Measurements from ENCODE around the gene RASSF1.

RASSF1 gene

DNA sequence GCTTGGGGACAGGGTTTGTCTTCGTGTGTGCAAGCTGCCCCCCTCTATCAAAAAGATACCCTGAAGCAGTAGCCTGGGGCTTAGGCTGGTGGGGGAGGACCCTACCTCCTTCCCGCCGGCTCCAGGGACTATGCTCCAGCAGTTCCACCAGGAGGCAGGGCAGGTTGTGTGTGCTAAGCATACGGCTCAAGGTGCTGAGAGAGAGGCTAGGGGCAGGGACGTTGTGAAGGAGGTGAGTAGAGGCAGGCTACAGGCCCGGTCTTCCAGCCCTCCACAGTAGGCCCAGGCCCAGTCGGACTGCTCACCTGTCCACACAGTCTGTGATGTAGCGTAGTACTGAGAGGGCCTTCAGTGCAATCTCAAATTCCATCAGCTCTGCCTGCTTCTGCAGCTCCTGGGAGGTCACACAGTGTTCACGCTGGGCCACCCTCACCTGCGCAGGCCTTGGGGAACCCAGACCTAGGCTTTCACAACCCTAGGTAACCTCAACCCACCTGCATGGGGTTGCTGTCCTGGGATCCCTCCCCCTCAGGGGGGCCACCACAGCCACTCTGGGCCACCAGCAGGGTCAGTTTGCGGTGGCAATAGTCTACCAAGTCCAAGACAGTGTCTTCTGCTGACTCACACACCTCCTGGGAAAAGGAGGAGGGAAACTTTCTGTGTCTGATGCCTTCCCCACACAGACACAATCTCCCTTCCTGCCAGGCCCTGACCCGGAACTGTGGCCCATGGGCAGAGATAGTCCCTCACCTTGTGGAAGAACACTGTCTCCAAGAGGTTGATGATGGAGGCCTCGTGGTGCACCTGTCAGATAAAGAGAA lies 2.4 kb upstream of the RASSF1 start:
- DNase-seq, result no peak

GRCh38 chr3:50341996-50342650 lies 1.5 kb upstream of the RASSF1 start:
- no peak for DNase-seq

DNA sequence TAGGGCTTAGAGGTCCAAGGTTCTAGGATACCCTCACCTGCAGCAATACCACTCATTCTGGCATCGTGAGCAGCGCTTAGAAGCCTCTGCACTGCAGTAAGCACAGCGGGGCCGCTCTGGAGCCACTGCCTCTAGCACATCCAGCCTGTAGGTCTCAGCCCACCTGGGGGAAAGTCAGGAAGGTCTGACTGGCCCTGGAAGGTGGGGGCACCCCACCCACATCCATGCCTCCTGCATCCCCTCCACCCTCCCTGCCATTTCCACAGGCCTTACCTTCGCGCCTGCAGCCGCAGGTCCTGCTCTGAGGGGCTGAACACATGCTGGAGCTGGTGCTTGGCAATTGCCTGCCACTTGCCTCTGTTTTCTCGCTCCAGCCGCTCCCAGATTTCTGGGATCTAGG lies 901 bp upstream of the RASSF1 start:
- no peak for DNase-seq

- DNase-seq, result no peak
Measured at GRCh38 chr3:50340147-50340447, 539 bp downstream of the RASSF1 start.

DNA sequence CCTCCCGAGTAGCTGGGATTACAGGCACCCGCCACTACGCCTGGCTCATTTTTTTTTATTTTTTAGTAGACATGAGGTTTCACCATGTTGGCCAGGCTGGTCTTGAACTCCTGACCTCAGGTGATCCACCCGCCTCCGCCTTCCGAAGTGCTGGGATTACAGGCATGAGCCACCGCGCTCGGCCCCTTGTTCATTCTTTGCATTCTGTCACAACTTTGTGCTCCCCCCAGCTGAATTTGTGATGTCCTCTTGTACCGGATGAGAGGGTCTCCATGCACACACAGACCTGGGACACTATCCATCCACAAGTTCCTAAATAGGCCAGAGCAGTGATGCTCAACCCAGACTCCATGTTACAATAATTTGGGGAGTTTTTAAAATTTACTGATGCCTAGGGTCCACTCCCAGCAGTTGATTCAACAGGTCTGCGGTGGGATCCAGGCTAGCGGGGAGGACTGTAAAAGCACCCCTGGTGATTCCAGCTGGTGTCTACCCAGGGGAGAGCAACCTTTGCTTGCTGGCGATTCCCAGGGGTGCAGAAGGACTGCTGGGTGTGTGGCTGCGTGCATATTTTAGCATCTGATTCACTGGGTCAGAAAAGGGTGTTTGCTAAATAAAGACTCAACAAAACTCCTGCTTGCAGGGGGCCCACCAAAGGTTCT lies 1.0 kb downstream of the RASSF1 start:
- no peak for DNase-seq

DNA sequence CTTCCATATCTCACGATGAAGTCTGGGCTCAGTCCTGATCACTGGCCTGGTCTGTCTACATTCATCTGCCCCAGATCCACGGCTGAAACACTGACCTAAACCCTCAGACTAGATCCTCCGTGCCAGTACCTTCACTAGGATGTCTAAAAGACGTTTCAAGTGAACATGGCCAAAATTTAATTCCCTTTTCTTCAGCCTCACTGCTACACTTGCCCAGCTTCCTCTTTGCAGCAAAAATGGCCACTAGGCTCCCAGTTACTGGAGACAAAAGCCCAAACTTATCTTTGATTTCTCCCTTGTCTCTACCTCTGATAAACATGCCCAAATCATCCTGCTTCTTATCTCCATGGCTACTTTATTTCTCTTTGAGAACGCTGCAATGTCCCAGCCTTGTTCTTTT lies 1.7 kb downstream of the RASSF1 start:
- no peak for DNase-seq

- peak; percentile 86 to 99 (median 89) for DNase-seq
Measured at GRCh38 chr3:50337175-50337861, 3.3 kb downstream of the RASSF1 start.

GRCh38 chr3:50336452-50337174 lies 4.0 kb downstream of the RASSF1 start:
- no peak for DNase-seq

DNA sequence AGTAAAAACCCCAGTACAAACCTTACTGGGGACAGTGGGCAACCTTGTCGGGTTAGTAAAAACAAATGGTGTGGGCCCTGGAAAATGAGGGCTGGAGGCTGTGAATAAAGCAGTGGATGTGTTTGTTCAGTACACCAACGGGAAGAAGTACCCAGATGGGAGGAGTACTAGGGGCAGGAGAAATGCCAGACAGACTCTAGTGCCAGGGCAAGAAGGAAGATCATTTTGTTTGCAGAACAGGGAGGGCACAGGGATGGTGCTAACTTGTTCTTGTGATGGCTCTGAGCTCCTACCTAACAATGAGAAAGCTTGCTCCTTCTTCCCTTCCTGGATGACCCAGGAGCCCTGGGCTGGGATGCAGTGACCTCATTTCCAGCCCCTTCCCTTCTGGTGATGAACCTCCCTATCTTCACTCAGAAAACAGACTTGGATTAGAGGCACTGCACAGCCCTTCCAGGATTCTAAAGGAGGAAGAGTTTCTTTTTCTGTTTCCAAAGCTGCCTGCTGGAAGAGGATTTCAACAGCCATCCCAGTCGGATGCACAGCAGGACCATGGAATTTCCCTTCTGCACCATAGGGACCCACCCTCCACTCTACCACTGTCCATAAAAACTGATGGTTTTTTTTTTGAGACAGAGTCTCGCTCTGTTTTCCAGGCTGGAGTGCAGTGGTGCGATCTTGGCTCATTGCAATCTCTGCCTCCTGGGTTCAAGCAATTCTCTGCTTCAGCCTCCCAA lies 6.1 kb downstream of the RASSF1 start:
- no peak for DNase-seq

DNA sequence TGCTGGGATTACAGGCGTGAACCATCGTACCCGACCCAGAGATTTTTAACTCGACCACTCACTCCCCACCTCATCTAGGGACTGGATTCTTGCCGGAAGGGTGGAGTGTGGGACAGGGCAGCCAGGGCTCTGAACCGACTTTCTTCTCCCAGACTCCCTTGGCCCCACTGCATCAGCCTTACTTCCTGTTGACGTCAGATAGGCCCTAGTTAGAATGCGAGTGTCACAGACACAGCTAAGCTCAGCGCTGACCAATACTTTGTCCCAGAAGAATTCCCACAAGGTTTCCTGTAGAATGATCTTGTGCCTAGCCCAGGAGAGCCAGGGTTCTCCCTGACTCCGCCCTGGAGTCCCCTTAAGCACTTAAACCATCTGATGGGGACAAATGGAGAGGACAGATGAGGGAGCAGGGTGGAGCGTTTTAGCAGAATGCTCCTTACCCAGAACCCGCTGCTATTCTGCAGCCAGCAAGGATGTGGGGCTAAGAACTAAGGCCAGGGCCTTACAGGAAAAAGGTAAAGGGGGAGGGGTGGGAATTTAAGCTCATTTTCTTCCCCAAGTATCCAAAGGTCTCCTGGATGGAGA lies 6.8 kb downstream of the RASSF1 start:
- no peak for DNase-seq

DNA sequence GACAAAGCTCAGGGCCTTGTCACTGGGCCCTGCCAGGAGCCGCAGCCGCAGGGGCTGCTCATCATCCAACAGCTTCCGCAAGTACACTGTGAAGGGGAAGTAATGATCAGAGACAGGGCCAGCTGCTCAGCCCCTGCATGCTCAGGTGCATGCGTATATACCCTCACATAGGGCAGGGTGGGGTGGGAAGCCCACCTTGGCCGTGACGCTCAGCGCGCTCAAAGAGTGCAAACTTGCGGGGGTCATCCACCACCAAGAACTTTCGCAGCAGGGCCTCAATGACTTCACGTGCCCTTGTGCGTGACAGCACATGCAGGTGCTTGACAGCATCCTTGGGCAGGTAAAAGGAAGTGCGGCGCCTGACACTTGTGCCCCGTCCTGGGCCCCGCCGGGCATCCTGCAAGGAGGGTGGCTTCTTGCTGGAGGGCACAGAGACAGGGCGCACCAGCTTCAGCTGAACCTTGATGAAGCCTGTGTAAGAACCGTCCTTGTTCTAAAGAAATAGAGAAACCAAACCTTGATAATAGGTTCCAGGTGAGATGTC lies 9.2 kb downstream of the RASSF1 start:
- no peak for DNase-seq

DNA sequence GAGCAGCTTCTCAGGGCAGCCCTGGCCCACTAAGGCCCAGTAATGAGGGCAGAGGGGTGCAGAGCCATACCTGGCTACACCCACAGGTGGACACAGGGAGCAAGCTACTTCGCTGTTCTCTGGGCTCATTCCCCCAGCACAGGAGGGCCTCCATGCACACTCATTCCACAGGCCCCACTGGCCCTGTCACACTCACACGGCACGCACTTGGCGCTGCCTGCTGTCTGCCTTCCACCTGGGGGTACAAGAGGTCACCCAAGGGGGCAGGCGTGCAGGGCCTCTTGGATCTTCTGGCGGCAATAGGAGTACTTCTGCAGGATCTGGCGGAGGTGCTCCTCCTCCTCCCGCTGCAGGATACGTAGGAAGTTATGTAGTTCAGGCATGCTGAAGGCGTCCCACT lies 10.3 kb downstream of the RASSF1 start:
- DNase-seq, result no peak

- DNase-seq, result peak; percentile 89 to 96 (median 94)
Measured at GRCh38 chr3:50327943-50328691, 12.5 kb downstream of the RASSF1 start, which contains the start of gene TUSC2. TUSC2 (minus strand) TSS chr3:50328223; CDS start chr3:50328099, 124 bp downstream.

GRCh38 chr3:50327129-50327528 lies 13.5 kb downstream of the RASSF1 start:
- DNase-seq, result no peak

- DNase-seq, result no peak
Measured at GRCh38 chr3:50326182-50326541, 14.5 kb downstream of the RASSF1 start.

- DNase-seq, result no peak
Measured at GRCh38 chr3:50325497-50326181, 15.0 kb downstream of the RASSF1 start.

- no peak for DNase-seq
Measured at GRCh38 chr3:50325113-50325480, 15.5 kb downstream of the RASSF1 start.

GRCh38 chr3:50324351-50325112 lies 16.1 kb downstream of the RASSF1 start:
- peak in 3 of 5 donors; percentile 40 to 50 (median 42) for DNase-seq

DNA sequence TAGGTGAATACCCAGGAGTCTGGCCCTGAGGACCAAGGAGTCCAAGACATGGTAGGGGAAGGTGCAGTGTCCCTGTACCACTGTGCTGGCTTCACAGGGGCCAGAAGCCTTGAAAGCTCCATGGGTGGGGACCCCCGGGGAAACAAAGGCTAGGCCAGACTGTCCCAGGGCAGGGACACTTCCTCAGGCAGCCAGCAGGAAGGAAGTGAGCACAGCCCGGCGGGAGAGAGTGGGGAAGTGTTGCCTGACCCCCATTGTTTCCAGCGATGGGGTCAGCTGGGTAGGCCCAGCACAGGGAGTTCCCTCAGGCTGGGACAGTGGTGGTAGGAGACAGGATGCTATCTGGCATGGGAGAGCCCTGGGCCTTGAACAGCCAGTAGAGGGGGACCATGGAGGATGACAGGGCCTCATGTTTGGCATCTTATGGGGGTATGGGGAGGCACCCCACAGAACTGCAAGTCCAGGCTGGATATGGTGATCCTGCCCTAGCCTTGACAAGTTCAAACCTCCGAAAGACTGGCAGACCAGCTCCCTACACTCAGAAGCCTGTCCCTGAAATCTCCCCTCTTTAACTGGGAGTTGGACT lies 16.9 kb downstream of the RASSF1 start:
- no peak for DNase-seq
